Midbrain (tissue), 1 donor: ENCODE results near the gene PPP1R27.

Experiments used
- DNase-seq: peaks from one replicate; lab custom pipeline; 2025; lab: John Stamatoyannopoulos, UW

Gene PPP1R27, protein sequence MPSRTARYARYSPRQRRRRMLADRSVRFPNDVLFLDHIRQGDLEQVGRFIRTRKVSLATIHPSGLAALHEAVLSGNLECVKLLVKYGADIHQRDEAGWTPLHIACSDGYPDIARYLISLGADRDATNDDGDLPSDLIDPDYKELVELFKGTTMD

GRCh38 chr17:81834831-81835267 lies at the start of gene PPP1R27:
PPP1R27 (minus strand) TSS chr17:81835050; CDS start chr17:81834953, 97 bp downstream.
- DNase-seq = no peak

GRCh38 chr17:81884520-81884919 lies 49.7 kb upstream of the PPP1R27 start:
- DNase-seq = no peak

- no peak for DNase-seq
Measured at GRCh38 chr17:81879121-81879520, 44.3 kb upstream of the PPP1R27 start.

- no peak for DNase-seq
Measured at GRCh38 chr17:81878294-81878693, 43.4 kb upstream of the PPP1R27 start.

- no peak for DNase-seq
Measured at GRCh38 chr17:81877569-81877968, 42.7 kb upstream of the PPP1R27 start.

GRCh38 chr17:81871387-81872230 lies 36.8 kb upstream of the PPP1R27 start:
- DNase-seq = peak; percentile 89

DNA sequence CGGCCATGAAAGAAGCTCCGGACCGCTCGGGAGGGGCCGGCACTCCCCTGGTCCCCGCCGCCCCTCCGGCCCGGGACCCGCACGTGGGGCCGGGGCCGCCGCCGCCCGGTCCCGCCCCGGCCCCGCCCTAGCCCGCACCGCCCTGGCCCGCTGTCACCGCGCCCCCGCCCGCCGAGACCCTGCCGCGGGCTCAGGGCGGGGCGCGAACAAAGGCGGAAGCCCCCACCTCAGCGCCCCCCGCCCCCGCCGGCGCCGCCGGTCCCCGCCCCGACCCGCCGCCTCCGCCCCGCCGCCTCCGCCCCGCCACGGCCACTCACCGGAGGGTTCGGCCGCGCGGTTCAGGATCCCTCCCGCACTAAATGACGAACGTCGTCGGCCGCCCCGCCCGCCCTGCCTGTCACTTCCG lies 36.1 kb upstream of the PPP1R27 start, which contains the start of gene ARHGDIA:
Gene ARHGDIA, minus strand, starts transcription at position 357 of the 406 bp plus-strand sequence. CDS start 1,407 bp downstream, outside the sequence.
- DNase-seq = no peak

DNA sequence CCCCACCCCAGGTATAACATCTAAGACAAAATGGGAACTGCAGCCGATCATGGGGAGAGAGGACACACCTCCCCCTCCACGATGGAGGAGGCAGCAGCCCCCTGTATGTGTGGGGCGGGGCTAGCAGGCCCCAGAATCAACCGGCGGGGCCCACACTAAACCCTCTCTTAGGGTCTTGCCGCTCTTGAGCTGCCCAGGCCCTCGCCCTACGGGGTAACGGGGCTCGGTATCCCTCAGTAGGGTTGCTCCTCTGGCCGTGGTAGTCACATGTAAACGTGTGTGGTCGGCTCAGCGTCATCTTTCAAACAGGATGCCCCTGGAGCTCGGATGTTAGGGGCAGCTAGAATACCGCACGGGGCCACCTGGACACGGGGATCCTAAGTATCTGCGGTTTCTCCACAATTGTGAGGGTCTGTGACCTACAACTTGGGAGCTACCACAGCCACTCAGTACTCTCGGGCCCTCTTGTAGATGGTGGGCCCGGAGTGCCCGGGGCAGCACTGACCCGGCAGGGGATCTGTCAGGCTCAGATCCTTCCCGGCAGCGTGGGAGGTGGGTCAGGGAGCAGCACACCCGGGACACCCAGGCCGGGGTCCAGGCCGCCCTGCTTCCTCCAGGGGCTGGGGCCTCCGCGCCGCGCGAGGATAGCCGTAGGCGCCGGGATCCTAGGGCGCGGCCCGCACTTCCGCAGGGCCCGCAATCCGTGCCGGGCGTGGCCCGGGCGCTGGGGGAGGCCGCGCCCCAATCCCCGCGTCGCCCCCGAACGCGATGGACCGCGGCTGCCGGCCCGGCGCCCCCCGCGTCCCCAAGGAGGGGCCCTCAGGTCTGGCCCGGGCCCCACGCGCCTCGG lies 35.5 kb upstream of the PPP1R27 start:
- no peak for DNase-seq

- peak; percentile 8 for DNase-seq
Measured at GRCh38 chr17:81869221-81870130, 34.6 kb upstream of the PPP1R27 start.

GRCh38 chr17:81868674-81869220 lies 33.9 kb upstream of the PPP1R27 start:
- DNase-seq = no peak

DNA sequence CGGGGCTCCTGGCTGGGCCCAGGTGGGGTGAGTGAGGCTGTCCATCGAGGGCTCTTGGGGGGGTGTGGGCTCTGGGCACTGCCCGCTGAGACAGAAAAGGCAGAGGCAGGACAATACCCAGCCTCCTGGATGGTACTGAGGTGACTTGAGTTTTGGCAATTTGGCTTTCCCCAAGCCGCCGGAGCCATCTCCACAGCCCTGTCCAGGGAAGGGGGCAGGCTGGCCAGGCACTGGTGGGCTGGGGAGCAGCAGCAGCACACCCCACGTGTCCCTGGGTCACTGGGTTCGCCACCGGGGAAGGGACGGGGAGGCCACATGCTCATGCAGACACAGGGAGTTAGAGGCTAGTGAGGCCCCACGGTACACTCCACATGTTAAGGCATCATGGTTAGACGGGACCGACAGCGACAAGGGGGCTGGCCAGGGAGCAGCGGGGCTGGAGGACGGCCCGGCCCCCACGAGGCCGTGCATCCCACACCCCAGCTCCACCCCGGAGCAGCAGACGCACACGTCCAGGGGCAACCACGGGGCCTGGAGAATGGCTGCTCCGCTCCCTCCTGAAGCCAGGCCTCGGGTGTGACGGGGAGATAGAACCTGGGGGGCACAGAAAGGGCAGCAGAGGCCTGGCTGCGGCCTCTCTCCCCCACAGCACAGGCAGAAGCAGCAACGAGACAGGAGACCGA lies 33.3 kb upstream of the PPP1R27 start:
- no peak for DNase-seq

- no peak for DNase-seq
Measured at GRCh38 chr17:81867170-81867990, 32.5 kb upstream of the PPP1R27 start.

GRCh38 chr17:81866440-81867169 lies 31.8 kb upstream of the PPP1R27 start:
- DNase-seq = no peak

DNA sequence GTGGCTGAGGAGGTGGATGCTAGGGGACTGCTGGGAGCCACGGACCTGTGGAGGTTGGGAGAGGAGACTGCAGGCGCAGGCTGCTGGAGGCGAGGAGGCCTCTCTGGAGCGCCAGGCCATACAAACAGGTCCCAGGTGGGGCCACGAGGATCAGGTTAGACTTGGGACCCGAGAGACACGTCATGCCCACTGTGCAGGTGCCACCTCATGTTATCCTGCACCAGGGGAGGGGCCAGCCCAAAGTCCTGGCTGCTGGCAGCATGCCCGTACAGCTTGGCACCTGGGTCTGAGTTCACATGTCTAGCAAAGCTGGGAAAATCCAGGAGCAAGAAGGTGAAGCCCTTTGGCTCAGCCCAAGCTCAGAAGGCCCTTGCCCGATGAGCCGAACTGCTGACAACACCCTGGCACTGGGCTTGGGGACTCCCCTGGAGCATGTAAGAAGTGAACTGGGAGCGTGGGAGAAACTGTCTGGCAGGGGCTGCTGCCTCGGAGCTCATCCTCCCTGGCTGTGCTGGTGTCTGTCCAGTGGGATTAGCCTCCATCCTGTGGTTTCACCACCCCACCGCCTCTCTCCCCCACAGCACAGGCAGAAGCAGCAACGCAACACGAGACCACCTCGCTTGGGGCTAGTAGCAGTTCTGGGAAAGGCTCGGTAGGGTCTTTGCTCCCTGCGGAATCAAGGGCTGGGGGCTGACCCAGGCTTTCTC lies 31.0 kb upstream of the PPP1R27 start:
- DNase-seq = no peak

- DNase-seq = no peak
Measured at GRCh38 chr17:81865358-81865732, 30.5 kb upstream of the PPP1R27 start.

GRCh38 chr17:81863833-81864768 lies 29.3 kb upstream of the PPP1R27 start:
- no peak for DNase-seq

- no peak for DNase-seq
Measured at GRCh38 chr17:81863123-81863675, 28.3 kb upstream of the PPP1R27 start.
